AG09309 (cell line): ENCODE measurements around the gene GREM1.

Experiments used
- DNase-seq: peaks from one replicate; pipeline ENCODE4 v3.0.0-alpha.2; 2010; ENCODE audit warnings: low read depth
- H3K4me3 ChIP-seq: 2 replicates; pipeline ENCODE4 v1.5.1; 2011; ENCODE audit warnings: mild to moderate bottlenecking, low read depth, low read length, moderate library complexity; ENCODE audit not compliant: control insufficient read depth
- TF ChIP-seq, protein P1 (sequence below): IDR thresholded peaks from 2 replicates; pipeline ENCODE4 v1.5.1; 2011; ENCODE audit warnings: mild to moderate bottlenecking, low read depth, low read length, inconsistent platforms; ENCODE audit not compliant: insufficient read depth, control insufficient read depth; ENCODE audit errors: missing control alignments

Gene GREM1

DNA sequence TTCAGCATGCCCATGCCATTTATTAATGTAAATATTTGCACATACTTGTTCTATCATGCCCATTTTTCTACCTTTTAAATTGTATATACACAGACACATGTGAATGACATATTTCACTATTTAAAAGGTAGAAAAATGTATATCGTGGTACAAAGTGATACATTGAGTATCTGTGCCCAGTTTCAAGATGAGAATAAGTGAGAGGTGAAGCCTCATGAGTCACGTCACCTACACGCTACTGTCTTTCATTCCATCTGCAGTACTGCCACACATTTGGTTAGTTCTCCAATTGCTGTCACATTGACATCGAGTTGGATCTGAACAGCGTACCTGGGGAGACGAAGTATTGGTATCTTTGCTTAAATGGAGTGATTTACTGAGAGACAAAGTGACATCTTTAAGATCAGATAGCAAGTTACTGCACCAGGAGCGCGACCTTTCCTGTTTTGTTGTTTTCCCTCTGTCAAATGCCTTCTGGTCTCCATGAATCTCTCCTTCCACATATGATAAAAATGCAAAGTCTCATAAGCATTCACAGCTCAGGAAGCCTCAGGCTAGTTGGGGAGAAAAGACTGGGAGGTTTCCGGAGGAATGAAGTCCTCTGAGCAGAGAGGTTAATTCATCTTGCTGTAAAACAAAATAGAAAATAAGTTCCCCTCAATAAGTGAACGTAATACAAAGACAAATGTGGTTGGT, 12.0 kb downstream of the GREM1 start:
- no peak for DNase-seq
- TF ChIP-seq, protein P1, sequence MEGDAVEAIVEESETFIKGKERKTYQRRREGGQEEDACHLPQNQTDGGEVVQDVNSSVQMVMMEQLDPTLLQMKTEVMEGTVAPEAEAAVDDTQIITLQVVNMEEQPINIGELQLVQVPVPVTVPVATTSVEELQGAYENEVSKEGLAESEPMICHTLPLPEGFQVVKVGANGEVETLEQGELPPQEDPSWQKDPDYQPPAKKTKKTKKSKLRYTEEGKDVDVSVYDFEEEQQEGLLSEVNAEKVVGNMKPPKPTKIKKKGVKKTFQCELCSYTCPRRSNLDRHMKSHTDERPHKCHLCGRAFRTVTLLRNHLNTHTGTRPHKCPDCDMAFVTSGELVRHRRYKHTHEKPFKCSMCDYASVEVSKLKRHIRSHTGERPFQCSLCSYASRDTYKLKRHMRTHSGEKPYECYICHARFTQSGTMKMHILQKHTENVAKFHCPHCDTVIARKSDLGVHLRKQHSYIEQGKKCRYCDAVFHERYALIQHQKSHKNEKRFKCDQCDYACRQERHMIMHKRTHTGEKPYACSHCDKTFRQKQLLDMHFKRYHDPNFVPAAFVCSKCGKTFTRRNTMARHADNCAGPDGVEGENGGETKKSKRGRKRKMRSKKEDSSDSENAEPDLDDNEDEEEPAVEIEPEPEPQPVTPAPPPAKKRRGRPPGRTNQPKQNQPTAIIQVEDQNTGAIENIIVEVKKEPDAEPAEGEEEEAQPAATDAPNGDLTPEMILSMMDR: no peak
- H3K4me3 ChIP-seq: no peak overlapping the region

DNA sequence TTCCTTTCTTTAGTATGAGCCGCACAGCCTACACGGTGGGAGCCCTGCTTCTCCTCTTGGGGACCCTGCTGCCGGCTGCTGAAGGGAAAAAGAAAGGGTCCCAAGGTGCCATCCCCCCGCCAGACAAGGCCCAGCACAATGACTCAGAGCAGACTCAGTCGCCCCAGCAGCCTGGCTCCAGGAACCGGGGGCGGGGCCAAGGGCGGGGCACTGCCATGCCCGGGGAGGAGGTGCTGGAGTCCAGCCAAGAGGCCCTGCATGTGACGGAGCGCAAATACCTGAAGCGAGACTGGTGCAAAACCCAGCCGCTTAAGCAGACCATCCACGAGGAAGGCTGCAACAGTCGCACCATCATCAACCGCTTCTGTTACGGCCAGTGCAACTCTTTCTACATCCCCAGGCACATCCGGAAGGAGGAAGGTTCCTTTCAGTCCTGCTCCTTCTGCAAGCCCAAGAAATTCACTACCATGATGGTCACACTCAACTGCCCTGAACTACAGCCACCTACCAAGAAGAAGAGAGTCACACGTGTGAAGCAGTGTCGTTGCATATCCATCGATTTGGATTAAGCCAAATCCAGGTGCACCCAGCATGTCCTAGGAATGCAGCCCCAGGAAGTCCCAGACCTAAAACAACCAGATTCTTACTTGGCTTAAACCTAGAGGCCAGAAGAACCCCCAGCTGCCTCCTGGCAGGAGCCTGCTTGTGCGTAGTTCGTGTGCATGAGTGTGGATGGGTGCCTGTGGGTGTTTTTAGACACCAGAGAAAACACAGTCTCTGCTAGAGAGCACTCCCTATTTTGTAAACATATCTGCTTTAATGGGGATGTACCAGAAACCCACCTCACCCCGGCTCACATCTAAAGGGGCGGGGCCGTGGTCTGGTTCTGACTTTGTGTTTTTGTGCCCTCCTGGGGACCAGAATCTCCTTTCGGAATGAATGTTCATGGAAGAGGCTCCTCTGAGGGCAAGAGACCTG, 13.2 kb downstream of the GREM1 start:
- DNase-seq: no peak
- TF ChIP-seq, protein P1: no peak
- H3K4me3 ChIP-seq: no peak overlapping the region

DNA sequence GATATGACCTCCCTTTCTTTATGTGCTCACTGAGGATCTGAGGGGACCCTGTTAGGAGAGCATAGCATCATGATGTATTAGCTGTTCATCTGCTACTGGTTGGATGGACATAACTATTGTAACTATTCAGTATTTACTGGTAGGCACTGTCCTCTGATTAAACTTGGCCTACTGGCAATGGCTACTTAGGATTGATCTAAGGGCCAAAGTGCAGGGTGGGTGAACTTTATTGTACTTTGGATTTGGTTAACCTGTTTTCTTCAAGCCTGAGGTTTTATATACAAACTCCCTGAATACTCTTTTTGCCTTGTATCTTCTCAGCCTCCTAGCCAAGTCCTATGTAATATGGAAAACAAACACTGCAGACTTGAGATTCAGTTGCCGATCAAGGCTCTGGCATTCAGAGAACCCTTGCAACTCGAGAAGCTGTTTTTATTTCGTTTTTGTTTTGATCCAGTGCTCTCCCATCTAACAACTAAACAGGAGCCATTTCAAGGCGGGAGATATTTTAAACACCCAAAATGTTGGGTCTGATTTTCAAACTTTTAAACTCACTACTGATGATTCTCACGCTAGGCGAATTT, 14.9 kb downstream of the GREM1 start:
- TF ChIP-seq, protein P1: no peak
- DNase-seq: no peak

DNA sequence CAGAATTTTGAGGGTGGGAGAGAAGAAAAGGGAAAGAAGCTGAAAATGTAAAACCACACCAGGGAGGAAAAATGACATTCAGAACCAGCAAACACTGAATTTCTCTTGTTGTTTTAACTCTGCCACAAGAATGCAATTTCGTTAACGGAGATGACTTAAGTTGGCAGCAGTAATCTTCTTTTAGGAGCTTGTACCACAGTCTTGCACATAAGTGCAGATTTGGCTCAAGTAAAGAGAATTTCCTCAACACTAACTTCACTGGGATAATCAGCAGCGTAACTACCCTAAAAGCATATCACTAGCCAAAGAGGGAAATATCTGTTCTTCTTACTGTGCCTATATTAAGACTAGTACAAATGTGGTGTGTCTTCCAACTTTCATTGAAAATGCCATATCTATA, 15.5 kb downstream of the GREM1 start:
- TF ChIP-seq, protein P1: no peak
- DNase-seq: no peak

More for the DNA sequence above, 14.9 kb downstream of the GREM1 start:
- no peak overlapping the region for H3K4me3 ChIP-seq

DNA sequence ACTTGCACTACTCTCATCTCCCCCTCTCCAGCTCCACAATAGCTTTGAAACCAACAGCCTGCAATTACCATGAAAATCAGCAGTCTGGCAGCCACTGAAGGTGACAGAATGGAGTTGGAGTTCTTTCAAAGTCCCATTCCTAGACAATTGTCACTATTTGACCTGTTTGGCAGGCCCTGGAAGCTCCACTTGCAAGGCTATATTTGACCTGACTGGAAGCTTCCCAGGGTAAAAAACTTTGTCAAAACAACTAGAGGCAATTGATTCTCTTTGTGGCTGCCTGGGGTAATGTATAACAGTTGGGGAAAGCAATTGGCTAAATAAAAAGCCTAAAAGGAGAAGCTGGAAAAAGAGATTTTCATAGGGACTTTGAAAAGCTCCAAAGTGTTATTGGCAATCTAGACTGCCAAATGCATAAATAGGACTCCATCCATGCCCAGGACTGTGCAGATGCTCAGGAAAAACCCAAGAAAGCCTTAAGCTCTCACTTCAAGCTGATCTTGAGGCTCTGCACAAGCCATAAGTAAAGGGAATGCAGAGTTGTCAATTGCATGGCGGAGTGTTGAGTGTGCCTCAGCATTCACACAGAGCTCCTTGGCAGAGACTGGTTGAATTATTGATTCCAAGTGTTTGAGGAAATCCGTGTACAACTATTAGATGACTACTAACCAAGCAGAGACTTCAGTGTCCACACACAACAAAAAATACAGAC, 18.3 kb downstream of the GREM1 start:
- TF ChIP-seq, protein P1: no peak
- no peak overlapping the region for H3K4me3 ChIP-seq
- DNase-seq: no peak

More for the DNA sequence above, 15.5 kb downstream of the GREM1 start:
- H3K4me3 ChIP-seq: no peak overlapping the region

DNA sequence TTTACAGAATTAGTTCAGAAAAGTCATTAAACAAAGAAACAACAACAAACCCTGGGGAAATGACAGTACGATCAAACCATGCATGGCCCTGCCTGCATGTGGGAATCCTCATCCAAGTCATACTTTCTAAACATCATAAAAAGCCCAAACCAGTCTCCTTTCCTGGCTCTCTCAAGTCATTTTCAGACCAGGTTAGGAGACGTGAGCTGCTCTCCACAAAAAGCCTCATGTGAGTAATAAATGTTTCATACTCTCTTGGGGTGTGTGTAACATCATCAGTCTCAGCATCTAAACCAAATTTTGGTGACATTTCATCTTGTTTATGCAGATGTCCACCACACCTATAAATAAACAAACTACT, 18.9 kb downstream of the GREM1 start:
- DNase-seq: no peak
- no peak overlapping the region for H3K4me3 ChIP-seq
- TF ChIP-seq, protein P1: no peak
